ENCODE results near the gene SWI5.
A peak's percentile ranks its signal among the peaks of the same experiment; 100 is the strongest.
"Not testable (repeated sequence)": the region's sequence is repeated elsewhere in the genome, so short reads cannot be mapped to it uniquely, and the experiment has no call there.

Gene SWI5

DNA sequence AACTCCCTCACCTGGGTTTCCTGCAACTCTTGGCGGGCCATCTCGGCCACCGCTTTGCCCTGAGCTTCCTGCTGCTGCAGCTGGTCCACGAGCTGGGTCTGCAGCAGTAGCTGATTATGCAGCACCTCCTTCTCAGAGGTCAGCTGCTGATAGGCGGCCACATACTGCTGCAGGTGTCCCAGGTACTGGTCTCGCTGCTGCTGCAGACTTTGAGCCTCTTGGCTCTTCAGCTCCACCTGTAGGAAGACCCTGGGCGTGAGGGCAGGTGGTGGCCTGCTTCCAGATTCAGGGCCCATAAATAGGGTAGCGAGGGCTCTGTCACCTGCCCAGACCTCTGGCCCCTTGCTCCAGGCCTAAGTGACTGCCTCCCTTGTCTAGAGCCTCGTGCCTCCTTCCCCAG, 16.9 kb upstream of the SWI5 start:
- ATAC-seq (no peak), DNase-seq (ENCODE audit: low spot score in 2 of 2) (no peak)
- Mint-ChIP-seq H3K27ac (peak overlapping the region; percentile 70), H3K9me3 (no peaks in the 10 kb centered on the region), H3K4me1 (peaks cover 8% of the 10 kb centered on the region), H3K36me3 (peaks cover 79% of the 10 kb centered on the region), H3K4me3 (no peak overlapping the region)

DNA sequence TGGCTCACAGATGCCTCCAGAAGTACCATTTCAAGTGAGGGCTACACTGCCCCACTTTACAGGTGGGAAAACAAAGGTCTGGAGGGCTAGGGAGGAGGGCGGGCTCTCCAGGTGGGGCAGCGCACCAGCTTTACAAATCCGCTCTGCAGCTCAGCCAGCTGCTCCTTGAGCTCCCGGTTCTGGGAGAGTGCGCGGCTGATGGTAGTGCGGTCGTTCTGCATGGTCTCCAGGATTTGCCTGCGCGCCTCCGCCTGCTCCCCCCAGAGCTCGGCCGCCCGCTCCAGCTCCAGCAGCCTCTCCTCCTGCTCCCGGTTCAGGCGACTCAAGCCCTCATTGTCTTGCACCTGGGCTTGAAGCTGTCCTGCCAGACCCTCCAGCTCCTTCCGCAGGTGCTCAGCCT, 15.7 kb upstream of the SWI5 start:
- no peak for DNase-seq (ENCODE audit: low spot score in 2 of 2)
- Mint-ChIP-seq H3K4me1 (peaks cover 8% of the 10 kb centered on the region), H3K9me3 (no peaks in the 10 kb centered on the region), H3K27ac (no peak overlapping the region), H3K36me3 (peaks cover 67% of the 10 kb centered on the region), H3K4me3 (no peak overlapping the region)
- ATAC-seq: no peak

GRCh38 chr9:128262687-128263086, 13.4 kb upstream of the SWI5 start:
- ATAC-seq (no peak), DNase-seq (ENCODE audit: low spot score in 2 of 2) (no peak)
- Mint-ChIP-seq H3K27ac (no peak overlapping the region), H3K9me3 (no peaks in the 10 kb centered on the region), H3K4me1 (peaks cover 8% of the 10 kb centered on the region), H3K36me3 (peaks cover 50% of the 10 kb centered on the region), H3K4me3 (no peak overlapping the region)

DNA sequence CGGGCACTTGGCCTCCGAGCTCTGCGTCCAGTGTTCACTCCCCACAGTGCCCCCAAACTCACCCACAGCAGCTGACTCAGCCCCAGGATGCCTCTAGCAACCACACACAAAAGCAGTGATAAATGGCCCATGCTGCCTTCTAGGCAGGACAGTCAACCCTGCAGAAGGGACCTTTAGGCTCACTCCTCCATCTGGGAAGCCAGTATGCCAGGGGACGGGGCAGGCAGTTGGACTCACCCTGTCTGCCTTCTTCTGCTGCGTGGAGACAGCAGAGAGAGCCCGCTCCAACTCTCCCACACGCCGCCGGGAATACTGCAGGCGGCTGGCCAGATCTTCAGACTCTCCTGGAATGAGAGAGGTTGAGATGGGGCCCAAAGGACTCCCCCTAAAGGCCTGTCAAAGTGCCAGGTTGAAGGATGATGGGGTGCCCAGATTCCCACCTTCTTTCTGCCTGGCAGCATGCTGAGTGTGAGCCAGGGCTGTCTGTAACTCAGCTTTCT, 10.7 kb upstream of the SWI5 start:
- no peak for DNase-seq (ENCODE audit: low spot score in 2 of 2)
- no peak for ATAC-seq
- no peak overlapping the region for H3K27ac Mint-ChIP-seq
- no peaks in the 10 kb centered on the region for H3K9me3 Mint-ChIP-seq
- H3K4me3 Mint-ChIP-seq: no peak overlapping the region
- peaks cover 45% of the 10 kb centered on the region for H3K36me3 Mint-ChIP-seq
- peaks cover 8% of the 10 kb centered on the region for H3K4me1 Mint-ChIP-seq

DNA sequence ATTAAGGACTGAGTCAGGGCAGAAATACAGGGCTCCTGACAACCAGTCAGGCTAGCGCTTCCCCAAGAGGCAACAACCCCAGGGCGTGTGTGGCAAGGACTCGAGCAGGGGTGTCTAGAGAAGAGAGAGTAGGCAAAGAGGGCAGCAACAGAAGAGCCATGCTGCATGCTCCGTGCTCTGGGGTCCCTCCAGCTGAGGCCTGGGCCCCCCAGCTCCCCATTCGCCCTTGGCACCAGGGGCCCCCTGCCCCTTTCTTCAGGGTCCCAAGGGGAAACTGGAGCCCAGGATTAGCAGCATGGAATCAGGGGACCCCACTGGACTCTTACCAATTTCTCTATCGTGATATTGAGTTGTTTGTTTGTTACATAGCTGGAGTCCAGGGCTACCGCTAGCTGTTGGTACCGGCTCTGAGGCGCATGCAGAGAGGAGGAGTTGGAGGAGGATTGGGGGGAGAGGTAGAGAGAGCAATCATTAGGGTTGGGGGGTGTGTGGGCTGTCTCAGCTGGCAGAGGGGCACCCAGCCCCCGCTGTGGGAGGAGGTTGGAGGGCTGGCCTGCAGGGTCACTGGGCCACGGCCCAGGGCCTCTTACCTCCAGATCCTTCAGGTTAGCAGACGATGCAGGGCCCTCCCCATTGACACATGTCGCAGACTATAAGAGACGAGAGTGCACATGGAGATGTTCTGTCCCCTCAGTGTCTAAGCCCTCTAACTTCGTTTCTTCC, 9.0 kb upstream of the SWI5 start:
- Mint-ChIP-seq H3K9me3 (no peaks in the 10 kb centered on the region), H3K4me3 (no peak overlapping the region), H3K4me1 (no peaks in the 10 kb centered on the region), H3K36me3 (peaks cover 45% of the 10 kb centered on the region), H3K27ac (no peak overlapping the region)
- ATAC-seq: no peak
- no peak for DNase-seq (ENCODE audit: low spot score in 2 of 2)

DNA sequence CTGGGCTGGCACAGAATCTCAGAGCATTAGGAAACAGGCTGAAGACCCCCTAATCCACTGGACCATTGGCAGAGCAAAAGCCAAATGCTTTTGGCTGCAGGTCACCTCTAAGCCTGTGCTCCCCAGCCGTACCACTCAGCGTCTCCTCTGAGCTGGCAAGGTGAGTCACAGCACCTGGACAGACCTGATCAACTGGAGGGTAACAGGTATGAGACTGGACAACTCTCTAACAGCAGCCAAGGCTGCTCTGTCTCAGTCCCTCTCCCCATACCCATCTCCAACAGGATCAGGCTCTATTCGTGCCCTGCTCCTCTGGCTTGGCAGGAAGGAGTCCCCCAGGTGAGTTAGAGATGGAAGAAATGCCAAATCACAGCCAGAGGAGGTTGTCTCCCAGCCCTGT, 5.0 kb upstream of the SWI5 start:
- ATAC-seq: no peak
- no peak for DNase-seq (ENCODE audit: low spot score in 2 of 2)
- peaks cover 15% of the 10 kb centered on the region for H3K4me1 Mint-ChIP-seq
- no peaks in the 10 kb centered on the region for H3K9me3 Mint-ChIP-seq
- H3K4me3 Mint-ChIP-seq: no peak overlapping the region
- peaks cover 56% of the 10 kb centered on the region for H3K36me3 Mint-ChIP-seq
- H3K27ac Mint-ChIP-seq: no peak overlapping the region

GRCh38 chr9:128271512-128271911, 4.6 kb upstream of the SWI5 start:
- DNase-seq (ENCODE audit: low spot score in 2 of 2): no peak
- H3K4me3 Mint-ChIP-seq: no peak overlapping the region
- H3K27ac Mint-ChIP-seq: no peak overlapping the region
- H3K4me1 Mint-ChIP-seq: peaks cover 19% of the 10 kb centered on the region
- H3K9me3 Mint-ChIP-seq: no peaks in the 10 kb centered on the region
- peaks cover 58% of the 10 kb centered on the region for H3K36me3 Mint-ChIP-seq
- ATAC-seq: no peak

GRCh38 chr9:128274245-128274644, 1.8 kb upstream of the SWI5 start:
- peak overlapping the region; percentile 99 for H3K27ac Mint-ChIP-seq
- no peak for DNase-seq (ENCODE audit: low spot score in 2 of 2)
- peak overlapping the region; percentile 96 for H3K4me3 Mint-ChIP-seq
- peaks cover 35% of the 10 kb centered on the region for H3K4me1 Mint-ChIP-seq
- no peak for ATAC-seq
- H3K36me3 Mint-ChIP-seq: peaks cover 58% of the 10 kb centered on the region
- H3K9me3 Mint-ChIP-seq: no peaks in the 10 kb centered on the region

DNA sequence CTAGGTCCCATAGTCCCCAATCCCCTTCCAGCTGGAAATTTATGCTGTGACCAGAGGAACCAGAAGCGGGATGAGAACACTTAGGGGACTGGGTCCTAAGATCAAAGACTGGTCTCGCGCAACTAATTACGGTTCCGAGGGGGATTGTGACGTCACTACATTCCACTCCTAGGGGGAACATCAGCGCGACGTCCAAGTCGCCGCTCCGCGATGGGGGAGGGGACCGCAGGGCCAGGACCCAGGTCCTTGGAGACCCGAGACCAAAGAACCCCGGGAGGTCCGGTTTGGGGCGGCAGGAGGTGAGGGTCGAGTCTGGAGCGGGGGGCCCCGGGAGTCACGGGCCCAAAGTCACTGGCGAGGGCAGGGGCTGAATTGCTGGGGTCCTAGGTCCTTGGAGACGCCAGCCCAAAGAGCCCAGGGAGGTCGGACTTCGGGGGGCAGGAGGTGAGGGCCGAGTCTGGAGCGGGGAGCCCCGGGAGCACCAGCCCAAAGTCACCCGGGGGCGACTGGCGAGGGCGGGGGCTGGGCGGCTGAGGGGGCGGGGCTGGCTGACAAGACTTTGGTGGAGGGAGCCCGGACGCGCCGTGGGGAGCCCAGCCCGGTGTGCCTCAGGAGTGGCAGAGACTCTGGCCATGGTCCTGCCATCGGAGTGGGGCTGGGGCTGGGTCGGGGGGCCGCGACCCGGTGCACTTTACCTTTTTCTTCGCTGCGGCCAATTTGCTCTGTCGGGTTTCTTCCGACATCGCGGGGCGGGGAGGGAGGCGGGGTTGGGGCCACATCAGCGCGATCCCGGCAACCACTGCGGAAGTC, 673 bp upstream of the SWI5 start, which contains the start of gene GOLGA2:
GOLGA2 (minus strand) TSS at position 810 of the 810 bp plus-strand sequence; CDS start at position 779, 31 bp downstream.
- H3K4me3 Mint-ChIP-seq: peak within 1 kb of the TSS; percentile 96
- ATAC-seq: peak; percentile 80
- no peak for DNase-seq (ENCODE audit: low spot score in 2 of 2)
- no peaks in the 10 kb centered on the region for H3K9me3 Mint-ChIP-seq
- peak within 1 kb of the TSS; percentile 99 for H3K27ac Mint-ChIP-seq
- peaks cover 38% of the 10 kb centered on the region for H3K4me1 Mint-ChIP-seq
- H3K36me3 Mint-ChIP-seq: peaks cover 47% of the 10 kb centered on the region

- Mint-ChIP-seq H3K27ac (peak overlapping the region; percentile 99), H3K9me3 (no peaks in the 10 kb centered on the region), H3K36me3 (peaks cover 33% of the 10 kb centered on the region), H3K4me3 (peak overlapping the region; percentile 96), H3K4me1 (peaks cover 38% of the 10 kb centered on the region)
- ATAC-seq (no peak), DNase-seq (ENCODE audit: low spot score in 2 of 2) (peak in 1 of 2 donors; percentile 55)
These were observed 646 bp downstream of the SWI5 start for GRCh38 chr9:128276574-128277270.

- not testable (repeated sequence) for DNase-seq (ENCODE audit: low spot score in 2 of 2); ATAC-seq; H3K4me3 Mint-ChIP-seq; H3K9me3 Mint-ChIP-seq
- H3K27ac Mint-ChIP-seq: peak overlapping the region; percentile 27
- H3K4me1 Mint-ChIP-seq: peaks cover 31% of the 10 kb centered on the region
- peaks cover 18% of the 10 kb centered on the region for H3K36me3 Mint-ChIP-seq
These were observed 3.3 kb downstream of the SWI5 start for GRCh38 chr9:128279088-128280073.

DNA sequence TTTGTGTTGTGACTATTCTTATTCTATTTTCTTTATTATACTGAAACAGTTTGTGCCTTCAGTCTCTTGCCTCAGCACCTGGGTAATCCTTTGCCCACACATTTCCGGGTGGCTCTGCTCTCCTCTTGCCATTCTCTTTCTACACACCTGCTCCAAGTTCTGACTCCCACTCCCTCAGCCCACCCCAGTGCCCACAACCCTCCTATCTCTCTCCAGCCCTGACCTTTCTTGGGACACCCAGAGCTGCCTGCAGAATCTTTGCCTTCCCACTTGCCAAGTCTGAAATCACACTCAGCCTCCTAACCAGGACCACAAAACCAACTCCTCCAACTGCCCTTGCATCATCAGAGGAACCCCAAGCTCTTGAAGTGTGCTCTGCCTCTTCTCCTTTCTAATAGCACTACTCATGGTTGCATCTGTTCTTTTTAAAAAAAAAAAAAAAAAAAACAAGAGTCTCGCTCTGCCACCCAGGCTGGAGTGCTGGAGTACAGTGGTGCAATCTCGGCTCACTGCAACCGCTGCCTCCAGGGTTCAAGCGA, 4.1 kb downstream of the SWI5 start:
- Mint-ChIP-seq H3K27ac (no peak overlapping the region), H3K36me3 (peaks cover 18% of the 10 kb centered on the region), H3K4me3 (no peak overlapping the region), H3K4me1 (peaks cover 25% of the 10 kb centered on the region), H3K9me3 (no peaks in the 10 kb centered on the region)
- ATAC-seq (no peak), DNase-seq (ENCODE audit: low spot score in 2 of 2) (no peak)

DNA sequence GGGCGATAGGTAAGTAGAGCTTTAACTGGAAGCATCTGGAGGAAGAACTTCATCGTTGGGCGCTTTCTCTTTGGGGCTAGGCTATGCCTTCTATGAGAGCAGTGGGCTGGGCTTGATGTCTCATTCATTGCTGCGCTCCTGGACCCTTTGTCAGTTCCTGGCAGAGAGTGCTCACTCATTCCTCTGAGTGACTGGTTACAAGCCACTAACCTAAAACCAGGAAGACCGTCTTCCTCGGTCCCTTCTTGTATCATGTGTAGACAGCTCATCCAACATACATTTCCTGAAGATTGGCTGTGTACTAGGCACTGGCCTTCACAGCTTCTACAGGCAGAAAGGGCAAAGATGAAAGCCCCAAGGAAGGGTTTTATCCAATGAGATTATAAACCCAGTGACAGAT, 6.4 kb downstream of the SWI5 start:
- ATAC-seq: no peak

More for the DNA sequence above, 6.4 kb downstream of the SWI5 start:
- no peak overlapping the region for H3K4me3 Mint-ChIP-seq
- H3K4me1 Mint-ChIP-seq: peaks cover 9% of the 10 kb centered on the region
- no peak for DNase-seq (ENCODE audit: low spot score in 2 of 2)
- H3K36me3 Mint-ChIP-seq: peaks cover 11% of the 10 kb centered on the region
- no peak overlapping the region for H3K27ac Mint-ChIP-seq
- no peaks in the 10 kb centered on the region for H3K9me3 Mint-ChIP-seq
